ENCODE results near the gene GASK1B.

- TF ChIP-seq CTCF (IDR thresholded peaks at IDR 0.05 in 4 of 5, conservative IDR thresholded peaks at IDR 0.05 in 1 of 5) (no peak), POLR2A (IDR thresholded peaks at IDR 0.05) (no peak)
Observed at GRCh38 chr4:158190718-158191117, 17.9 kb upstream of the GASK1B start.

Measured in gastrocnemius medialis (tissue), 4 donors.